CD4-positive, alpha-beta T cell treated with Interleukin-15 for 4 hours (primary cell): ENCODE data around the gene COG4.

Experiments used
- DNase-seq: peaks from one replicate; pipeline ENCODE4 v3.0.0-alpha.2; 2020; ENCODE audit warnings: low spot score

The COG4 gene

GRCh38 chr16:70480127-70481105 lies 42.9 kb downstream of the COG4 start:
- no peak for DNase-seq

- DNase-seq = no peak
Measured at GRCh38 chr16:70478912-70479341, 44.4 kb downstream of the COG4 start.

- no peak for DNase-seq
Measured at GRCh38 chr16:70478169-70478568, 45.2 kb downstream of the COG4 start.

GRCh38 chr16:70476272-70477020 lies 46.9 kb downstream of the COG4 start:
- no peak for DNase-seq

GRCh38 chr16:70475054-70475871 lies 48.1 kb downstream of the COG4 start:
- DNase-seq = no peak

GRCh38 chr16:70474320-70475053 lies 48.9 kb downstream of the COG4 start:
- DNase-seq = no peak

GRCh38 chr16:70473446-70474319 lies 49.7 kb downstream of the COG4 start:
- no peak for DNase-seq

GRCh38 chr16:70472786-70473433 lies 50.4 kb downstream of the COG4 start:
- no peak for DNase-seq

- DNase-seq = no peak
Measured at GRCh38 chr16:70470927-70471341, 52.4 kb downstream of the COG4 start.

GRCh38 chr16:70470141-70470926 lies 53.0 kb downstream of the COG4 start:
- no peak for DNase-seq

GRCh38 chr16:70468776-70469525 lies 54.4 kb downstream of the COG4 start:
- DNase-seq = no peak

GRCh38 chr16:70467608-70468007 lies 55.7 kb downstream of the COG4 start:
- DNase-seq = no peak

GRCh38 chr16:70467113-70467512 lies 56.2 kb downstream of the COG4 start:
- DNase-seq = no peak

GRCh38 chr16:70466805-70467076 lies 56.6 kb downstream of the COG4 start:
- no peak for DNase-seq

- no peak for DNase-seq
Measured at GRCh38 chr16:70465999-70466804, 57.2 kb downstream of the COG4 start.

- DNase-seq = no peak
Measured at GRCh38 chr16:70463235-70463634, 60.1 kb downstream of the COG4 start.

GRCh38 chr16:70460737-70461261 lies 62.6 kb downstream of the COG4 start:
- no peak for DNase-seq
